ENCODE data around the gene CNTNAP4.

The CNTNAP4 gene

GRCh38 chr16:76445815-76446214 is 168.6 kb downstream of the CNTNAP4 start:
- ATAC-seq (replicated peaks; ENCODE audit: extremely low read depth, poor library complexity, severe bottlenecking) (no peak), DNase-seq (ENCODE audit: low spot score in 2 of 2) (no peak)
- Mint-ChIP-seq H3K4me3 (no peak overlapping the region), H3K9me3 (peaks cover 16% of the 10 kb centered on the region), H3K27me3 (no peaks in the 10 kb centered on the region), H3K27ac (ENCODE audit: low read depth) (no peak overlapping the region), H3K36me3 (ENCODE audit: insufficient read depth) (no peaks in the 10 kb centered on the region), H3K4me1 (no peaks in the 10 kb centered on the region)

GRCh38 chr16:76446251-76446650 is 169.1 kb downstream of the CNTNAP4 start:
- no peaks in the 10 kb centered on the region for H3K36me3 Mint-ChIP-seq (ENCODE audit: insufficient read depth)
- peaks cover 18% of the 10 kb centered on the region for H3K9me3 Mint-ChIP-seq
- no peaks in the 10 kb centered on the region for H3K4me1 Mint-ChIP-seq
- H3K27ac Mint-ChIP-seq (ENCODE audit: low read depth), result no peak overlapping the region
- ATAC-seq (replicated peaks; ENCODE audit: extremely low read depth, poor library complexity, severe bottlenecking), result no peak
- DNase-seq (ENCODE audit: low spot score in 2 of 2), result no peak
- H3K27me3 Mint-ChIP-seq, result no peaks in the 10 kb centered on the region
- no peak overlapping the region for H3K4me3 Mint-ChIP-seq

- Mint-ChIP-seq H3K4me1 (no peaks in the 10 kb centered on the region), H3K9me3 (peaks cover 13% of the 10 kb centered on the region), H3K27me3 (no peaks in the 10 kb centered on the region), H3K27ac (ENCODE audit: low read depth) (no peak overlapping the region), H3K4me3 (no peak overlapping the region), H3K36me3 (ENCODE audit: insufficient read depth) (peaks cover 2% of the 10 kb centered on the region)
- ATAC-seq (replicated peaks; ENCODE audit: extremely low read depth, poor library complexity, severe bottlenecking), result no peak
- DNase-seq (ENCODE audit: low spot score in 2 of 2), result no peak
Observed at GRCh38 chr16:76450890-76451289, 173.7 kb downstream of the CNTNAP4 start.

DNA sequence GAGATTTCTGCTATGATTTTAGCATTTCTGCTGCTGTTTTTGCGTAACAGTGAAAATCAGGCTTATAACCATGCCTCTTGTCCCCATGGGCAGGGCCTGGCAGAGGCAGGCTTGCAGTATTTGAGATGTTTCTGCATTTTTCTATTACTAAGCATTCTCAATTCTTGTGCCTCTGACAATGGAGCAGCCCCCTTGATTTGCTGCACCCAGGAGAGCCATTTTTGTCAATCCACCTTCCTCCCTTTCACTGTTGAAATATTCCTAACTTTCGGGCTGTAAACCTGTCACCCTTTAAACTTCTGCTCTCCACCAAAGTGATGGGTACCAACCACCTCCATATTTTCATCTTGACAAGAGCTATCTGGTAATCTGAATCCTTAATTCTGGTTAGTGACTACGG is 178.1 kb downstream of the CNTNAP4 start:
- no peak for ATAC-seq (replicated peaks; ENCODE audit: extremely low read depth, poor library complexity, severe bottlenecking)
- no peak for DNase-seq (ENCODE audit: low spot score in 2 of 2)
- Mint-ChIP-seq H3K9me3 (peaks cover 12% of the 10 kb centered on the region), H3K27ac (ENCODE audit: low read depth) (no peak overlapping the region), H3K27me3 (no peaks in the 10 kb centered on the region), H3K4me3 (no peak overlapping the region), H3K36me3 (ENCODE audit: insufficient read depth) (peaks cover 2% of the 10 kb centered on the region), H3K4me1 (no peaks in the 10 kb centered on the region)

DNA sequence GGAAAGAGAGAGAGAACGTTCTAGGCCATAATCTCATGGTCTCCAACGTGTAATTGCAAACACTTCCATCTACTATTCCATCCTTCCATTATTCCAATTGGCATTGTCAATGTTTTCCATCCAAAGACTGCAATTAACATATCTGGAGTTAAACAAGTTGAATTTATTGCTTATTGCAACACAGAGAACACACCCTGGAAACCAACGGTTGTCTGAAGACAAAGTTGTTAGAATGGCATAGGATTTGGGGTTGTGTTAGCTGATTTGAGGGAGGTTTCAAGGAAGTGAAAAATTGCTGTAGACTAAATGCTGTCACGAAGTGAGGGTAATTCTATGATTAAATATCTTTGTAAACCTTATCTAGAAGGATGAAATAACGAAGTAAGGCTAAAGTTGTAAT is 178.8 kb downstream of the CNTNAP4 start:
- H3K27me3 Mint-ChIP-seq, result no peaks in the 10 kb centered on the region
- H3K9me3 Mint-ChIP-seq, result peaks cover 5% of the 10 kb centered on the region
- DNase-seq (ENCODE audit: low spot score in 2 of 2) (no peak), ATAC-seq (replicated peaks; ENCODE audit: extremely low read depth, poor library complexity, severe bottlenecking) (no peak)
- no peak overlapping the region for H3K27ac Mint-ChIP-seq (ENCODE audit: low read depth)
- H3K36me3 Mint-ChIP-seq (ENCODE audit: insufficient read depth), result peaks cover 2% of the 10 kb centered on the region
- no peak overlapping the region for H3K4me3 Mint-ChIP-seq
- no peaks in the 10 kb centered on the region for H3K4me1 Mint-ChIP-seq

DNA sequence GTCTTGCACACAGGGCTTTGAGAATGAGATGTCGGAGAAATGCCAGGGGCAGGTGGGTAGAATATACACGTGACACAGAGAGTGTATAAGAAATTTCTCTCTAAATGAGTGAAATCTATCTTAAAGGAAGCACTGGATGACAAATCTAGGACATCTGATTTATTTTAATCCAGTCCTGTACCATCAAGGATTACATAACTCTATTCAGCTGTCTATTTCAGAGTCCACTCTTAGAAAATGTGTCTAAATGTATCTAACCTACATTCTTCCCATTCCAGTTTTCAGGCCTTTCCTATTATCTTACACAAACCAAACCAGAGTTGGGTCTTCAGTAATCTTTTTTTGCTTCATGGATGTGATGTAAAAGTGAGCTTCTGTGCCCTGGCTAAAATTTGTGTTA is 181.9 kb downstream of the CNTNAP4 start:
- DNase-seq (ENCODE audit: low spot score in 2 of 2), result no peak
- Mint-ChIP-seq H3K36me3 (ENCODE audit: insufficient read depth) (peaks cover under 1% of the 10 kb centered on the region), H3K9me3 (peaks cover 5% of the 10 kb centered on the region), H3K27ac (ENCODE audit: low read depth) (no peak overlapping the region), H3K27me3 (no peaks in the 10 kb centered on the region), H3K4me1 (no peaks in the 10 kb centered on the region), H3K4me3 (no peak overlapping the region)
- no peak for ATAC-seq (replicated peaks; ENCODE audit: extremely low read depth, poor library complexity, severe bottlenecking)

DNA sequence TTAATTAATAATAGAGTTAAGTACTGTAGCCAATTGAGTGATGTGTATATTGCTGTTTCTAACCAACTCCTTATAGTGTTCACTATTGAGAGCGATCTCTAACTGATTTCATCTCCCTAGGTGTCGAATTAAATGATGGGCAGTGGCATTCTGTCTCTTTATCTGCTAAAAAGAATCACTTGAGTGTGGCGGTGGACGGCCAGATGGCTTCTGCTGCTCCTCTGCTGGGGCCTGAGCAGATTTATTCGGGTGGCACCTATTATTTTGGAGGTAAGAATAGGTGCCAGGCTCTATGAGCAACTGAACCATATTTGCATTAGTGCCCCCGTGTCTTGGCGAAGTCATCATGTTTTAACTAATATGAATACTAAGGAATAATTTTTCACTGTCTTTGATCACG is 184.6 kb downstream of the CNTNAP4 start:
- ATAC-seq (replicated peaks; ENCODE audit: extremely low read depth, poor library complexity, severe bottlenecking) (no peak), DNase-seq (ENCODE audit: low spot score in 2 of 2) (no peak)
- H3K27ac Mint-ChIP-seq (ENCODE audit: low read depth), result no peak overlapping the region
- no peaks in the 10 kb centered on the region for H3K9me3 Mint-ChIP-seq
- H3K27me3 Mint-ChIP-seq, result no peaks in the 10 kb centered on the region
- no peaks in the 10 kb centered on the region for H3K4me1 Mint-ChIP-seq
- H3K4me3 Mint-ChIP-seq, result no peak overlapping the region
- H3K36me3 Mint-ChIP-seq (ENCODE audit: insufficient read depth), result no peaks in the 10 kb centered on the region

DNA sequence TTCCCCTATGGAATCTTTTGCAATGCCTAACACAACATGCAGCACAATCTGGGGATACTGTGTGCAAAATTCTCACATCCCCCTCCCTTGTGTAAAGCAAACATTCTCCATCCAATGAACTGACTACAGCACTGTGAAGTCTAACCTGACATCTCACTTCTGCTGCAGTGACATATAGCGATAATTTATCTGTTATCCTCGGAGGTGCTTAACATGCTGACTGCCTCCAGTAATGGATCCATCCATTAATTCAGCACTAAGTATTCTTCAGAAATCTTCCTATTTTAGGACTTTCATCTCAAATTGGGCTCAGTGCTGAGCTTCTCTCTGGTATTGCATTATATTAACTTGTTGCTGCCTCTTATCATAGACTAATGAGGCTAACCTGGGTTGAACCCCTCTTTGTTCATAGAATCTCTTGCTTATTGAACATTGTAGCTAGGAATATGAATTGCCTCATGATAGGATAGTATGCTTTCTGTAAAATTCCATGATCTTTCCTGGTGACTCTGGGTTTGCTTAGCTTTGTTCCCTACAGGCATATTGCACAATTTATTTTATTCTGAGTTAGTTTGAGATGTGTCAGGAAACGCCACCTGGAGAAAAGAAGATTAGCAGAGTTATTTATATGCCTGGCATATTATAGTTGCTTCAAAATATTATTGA is 187.9 kb downstream of the CNTNAP4 start:
- no peaks in the 10 kb centered on the region for H3K36me3 Mint-ChIP-seq (ENCODE audit: insufficient read depth)
- H3K4me1 Mint-ChIP-seq, result no peaks in the 10 kb centered on the region
- H3K4me3 Mint-ChIP-seq, result no peak overlapping the region
- no peak for DNase-seq (ENCODE audit: low spot score in 2 of 2)
- no peaks in the 10 kb centered on the region for H3K27me3 Mint-ChIP-seq
- no peaks in the 10 kb centered on the region for H3K9me3 Mint-ChIP-seq
- no peak overlapping the region for H3K27ac Mint-ChIP-seq (ENCODE audit: low read depth)
- no peak for ATAC-seq (replicated peaks; ENCODE audit: extremely low read depth, poor library complexity, severe bottlenecking)

- no peaks in the 10 kb centered on the region for H3K4me1 Mint-ChIP-seq
- no peaks in the 10 kb centered on the region for H3K27me3 Mint-ChIP-seq
Observed at GRCh38 chr16:76466871-76467270, 189.7 kb downstream of the CNTNAP4 start.

DNA sequence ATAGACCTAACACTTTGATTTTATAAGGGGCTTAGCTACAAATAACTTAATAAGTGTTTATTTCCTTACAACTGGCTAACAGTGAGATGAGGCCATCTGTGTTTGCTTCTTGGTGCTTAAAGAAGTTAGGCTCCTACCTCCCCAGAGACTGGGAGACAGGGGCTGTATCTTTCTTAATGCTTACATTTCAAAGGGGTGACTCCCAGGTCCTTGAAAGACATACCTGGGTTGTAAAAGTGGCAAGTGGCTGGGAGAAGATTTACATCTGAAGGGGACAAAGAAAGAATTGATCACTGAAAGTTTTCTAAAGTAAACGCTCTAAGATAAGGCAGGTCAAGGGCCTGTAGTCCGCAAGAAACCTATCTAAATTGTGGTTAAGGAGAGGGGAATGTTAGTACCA is 196.8 kb downstream of the CNTNAP4 start:
- DNase-seq (ENCODE audit: low spot score in 2 of 2), result no peak
- Mint-ChIP-seq H3K9me3 (peaks cover 20% of the 10 kb centered on the region), H3K4me3 (no peak overlapping the region), H3K27me3 (no peaks in the 10 kb centered on the region), H3K36me3 (ENCODE audit: insufficient read depth) (no peaks in the 10 kb centered on the region), H3K27ac (ENCODE audit: low read depth) (no peak overlapping the region), H3K4me1 (no peaks in the 10 kb centered on the region)
- ATAC-seq (replicated peaks; ENCODE audit: extremely low read depth, poor library complexity, severe bottlenecking), result no peak

More at GRCh38 chr16:76466871-76467270, 189.7 kb downstream of the CNTNAP4 start:
- Mint-ChIP-seq H3K27ac (ENCODE audit: low read depth) (no peak overlapping the region), H3K36me3 (ENCODE audit: insufficient read depth) (no peaks in the 10 kb centered on the region), H3K9me3 (peaks cover 11% of the 10 kb centered on the region), H3K4me3 (no peak overlapping the region)
- DNase-seq (ENCODE audit: low spot score in 2 of 2) (no peak), ATAC-seq (replicated peaks; ENCODE audit: extremely low read depth, poor library complexity, severe bottlenecking) (no peak)

- no peaks in the 10 kb centered on the region for H3K27me3 Mint-ChIP-seq
- no peak overlapping the region for H3K4me3 Mint-ChIP-seq
- no peak overlapping the region for H3K27ac Mint-ChIP-seq (ENCODE audit: low read depth)
- peaks cover 18% of the 10 kb centered on the region for H3K9me3 Mint-ChIP-seq
- no peaks in the 10 kb centered on the region for H3K36me3 Mint-ChIP-seq (ENCODE audit: insufficient read depth)
- DNase-seq (ENCODE audit: low spot score in 2 of 2) (no peak), ATAC-seq (replicated peaks; ENCODE audit: extremely low read depth, poor library complexity, severe bottlenecking) (no peak)
- no peaks in the 10 kb centered on the region for H3K4me1 Mint-ChIP-seq
Observed at GRCh38 chr16:76478105-76478504, 200.9 kb downstream of the CNTNAP4 start.

- H3K27ac Mint-ChIP-seq (ENCODE audit: low read depth), result no peak overlapping the region
- ATAC-seq (replicated peaks; ENCODE audit: extremely low read depth, poor library complexity, severe bottlenecking) (no peak), DNase-seq (ENCODE audit: low spot score in 2 of 2) (no peak)
- H3K9me3 Mint-ChIP-seq, result peaks cover 24% of the 10 kb centered on the region
- no peaks in the 10 kb centered on the region for H3K36me3 Mint-ChIP-seq (ENCODE audit: insufficient read depth)
- H3K27me3 Mint-ChIP-seq, result no peaks in the 10 kb centered on the region
- H3K4me1 Mint-ChIP-seq, result no peaks in the 10 kb centered on the region
- no peak overlapping the region for H3K4me3 Mint-ChIP-seq
Observed at GRCh38 chr16:76483307-76483909, 206.2 kb downstream of the CNTNAP4 start.

DNA sequence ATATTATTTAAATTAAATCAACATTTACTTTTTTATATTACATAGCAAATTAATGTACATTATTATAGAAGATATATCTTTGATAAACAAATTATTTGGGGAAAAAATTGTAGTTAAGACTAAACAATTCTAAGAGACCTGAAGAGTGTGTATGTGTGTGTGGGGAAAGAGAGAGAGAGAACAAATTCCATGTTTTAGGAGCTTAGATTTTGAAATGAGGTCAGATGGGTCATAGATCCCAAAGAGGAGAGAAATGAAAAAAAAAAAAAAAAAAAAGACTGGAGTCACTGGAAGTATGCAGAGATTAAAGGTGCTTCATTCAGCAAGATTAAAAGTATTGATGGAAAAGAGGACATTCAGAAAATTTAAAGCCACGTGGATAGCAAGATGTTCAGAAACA is 206.8 kb downstream of the CNTNAP4 start:
- H3K27ac Mint-ChIP-seq (ENCODE audit: low read depth), result no peak overlapping the region
- no peak for ATAC-seq (replicated peaks; ENCODE audit: extremely low read depth, poor library complexity, severe bottlenecking)
- peaks cover 24% of the 10 kb centered on the region for H3K9me3 Mint-ChIP-seq
- no peaks in the 10 kb centered on the region for H3K4me1 Mint-ChIP-seq
- DNase-seq (ENCODE audit: low spot score in 2 of 2), result no peak
- H3K36me3 Mint-ChIP-seq (ENCODE audit: insufficient read depth), result no peaks in the 10 kb centered on the region
- H3K4me3 Mint-ChIP-seq, result no peak overlapping the region
- H3K27me3 Mint-ChIP-seq, result no peaks in the 10 kb centered on the region
